ENCODE data around the gene CAPN5.
A peak's percentile ranks its signal among the peaks of the same experiment; 100 is the strongest.
"Not testable (repeated sequence)": the region's sequence is repeated elsewhere in the genome, so short reads cannot be mapped to it uniquely, and the experiment has no call there.

The CAPN5 gene

DNA sequence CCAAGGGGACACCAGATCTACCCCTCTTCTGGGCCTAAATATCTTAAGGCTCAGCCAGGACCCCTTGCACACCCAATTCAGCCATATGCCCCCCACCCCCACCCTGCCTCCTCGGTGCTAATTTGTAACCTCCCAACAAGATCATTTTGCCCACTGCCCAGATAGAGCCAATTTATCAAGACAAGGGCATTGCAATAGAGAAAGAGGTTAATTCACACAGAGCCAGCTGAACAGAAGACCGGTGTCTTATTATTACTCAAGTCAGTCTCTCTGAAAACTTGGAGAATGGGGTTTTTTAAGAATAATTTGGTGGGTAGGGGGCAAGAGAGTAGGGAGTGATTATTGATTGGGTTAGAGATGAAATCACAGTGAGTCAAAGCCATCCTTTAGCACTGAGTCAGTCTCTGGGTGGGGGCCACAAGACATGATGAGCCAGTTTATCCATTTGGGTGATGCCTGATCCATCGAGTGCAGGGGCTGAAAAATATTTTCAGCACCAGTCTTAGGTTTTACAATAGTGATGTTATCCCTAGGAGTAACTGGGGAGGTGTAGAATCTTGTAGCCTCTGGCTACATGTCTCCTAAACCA, 9.9 kb upstream of the CAPN5 start:
- TF ChIP-seq, protein P1, sequence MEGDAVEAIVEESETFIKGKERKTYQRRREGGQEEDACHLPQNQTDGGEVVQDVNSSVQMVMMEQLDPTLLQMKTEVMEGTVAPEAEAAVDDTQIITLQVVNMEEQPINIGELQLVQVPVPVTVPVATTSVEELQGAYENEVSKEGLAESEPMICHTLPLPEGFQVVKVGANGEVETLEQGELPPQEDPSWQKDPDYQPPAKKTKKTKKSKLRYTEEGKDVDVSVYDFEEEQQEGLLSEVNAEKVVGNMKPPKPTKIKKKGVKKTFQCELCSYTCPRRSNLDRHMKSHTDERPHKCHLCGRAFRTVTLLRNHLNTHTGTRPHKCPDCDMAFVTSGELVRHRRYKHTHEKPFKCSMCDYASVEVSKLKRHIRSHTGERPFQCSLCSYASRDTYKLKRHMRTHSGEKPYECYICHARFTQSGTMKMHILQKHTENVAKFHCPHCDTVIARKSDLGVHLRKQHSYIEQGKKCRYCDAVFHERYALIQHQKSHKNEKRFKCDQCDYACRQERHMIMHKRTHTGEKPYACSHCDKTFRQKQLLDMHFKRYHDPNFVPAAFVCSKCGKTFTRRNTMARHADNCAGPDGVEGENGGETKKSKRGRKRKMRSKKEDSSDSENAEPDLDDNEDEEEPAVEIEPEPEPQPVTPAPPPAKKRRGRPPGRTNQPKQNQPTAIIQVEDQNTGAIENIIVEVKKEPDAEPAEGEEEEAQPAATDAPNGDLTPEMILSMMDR (IDR thresholded peaks at IDR 0.05; ENCODE audit: control insufficient read depth, extremely low read depth, insufficient read depth): no peak
- no peak overlapping the region for H3K4me3 ChIP-seq (ENCODE audit: low read depth, low read length)
- no peak for DNase-seq (ENCODE audit: low read depth)

DNA sequence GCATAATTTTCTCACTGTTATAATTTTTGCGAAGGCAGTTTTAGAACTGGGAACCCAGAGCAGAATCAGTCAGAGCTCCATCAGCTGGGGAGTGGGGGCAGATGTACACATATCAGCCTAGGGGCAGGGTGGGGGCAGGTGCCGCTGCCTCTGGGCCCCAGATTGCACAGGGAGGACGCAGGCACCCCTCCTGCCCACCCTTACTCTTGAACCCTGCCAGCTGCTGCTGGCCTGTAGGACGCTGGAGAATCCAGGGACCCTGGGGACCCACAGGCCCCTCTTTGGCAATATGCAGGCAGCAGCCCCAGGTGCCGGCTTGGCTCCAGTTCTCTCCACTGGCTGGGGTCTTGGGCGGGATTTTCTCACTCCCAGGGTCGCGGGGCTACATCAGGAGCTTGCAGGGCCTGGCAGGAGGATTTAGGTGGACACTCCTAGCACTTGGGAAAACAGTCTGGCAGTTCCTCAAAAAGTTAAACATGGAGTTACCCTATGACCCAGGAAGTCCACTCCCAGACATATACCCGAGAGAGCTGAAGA, 8.8 kb upstream of the CAPN5 start:
- TF ChIP-seq, protein P1 (IDR thresholded peaks at IDR 0.05; ENCODE audit: control insufficient read depth, extremely low read depth, insufficient read depth): no peak
- no peak overlapping the region for H3K4me3 ChIP-seq (ENCODE audit: low read depth, low read length)
- DNase-seq (ENCODE audit: low read depth): no peak

DNA sequence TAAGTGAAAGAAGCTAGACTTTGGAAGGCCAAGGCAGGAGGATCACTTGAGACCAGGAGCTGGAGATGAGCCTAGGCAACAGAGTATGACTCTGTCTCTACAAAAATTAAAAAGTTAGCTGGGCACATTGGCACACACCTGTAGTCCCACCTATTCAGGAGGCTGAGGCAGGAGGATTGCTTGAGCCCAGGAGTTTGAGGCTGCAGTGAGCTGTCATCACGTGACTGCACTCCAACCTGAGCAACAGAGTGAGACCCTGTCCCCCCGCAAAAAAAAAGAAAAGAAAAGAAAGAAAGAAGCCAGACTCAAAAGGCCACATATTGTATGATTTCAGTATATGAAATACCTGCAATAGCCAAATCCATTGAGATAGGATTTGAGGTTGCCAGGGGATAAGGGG, 7.9 kb upstream of the CAPN5 start:
- TF ChIP-seq, protein P1 (IDR thresholded peaks at IDR 0.05; ENCODE audit: control insufficient read depth, extremely low read depth, insufficient read depth): no peak
- no peak overlapping the region for H3K4me3 ChIP-seq (ENCODE audit: low read depth, low read length)
- DNase-seq (ENCODE audit: low read depth): no peak

DNA sequence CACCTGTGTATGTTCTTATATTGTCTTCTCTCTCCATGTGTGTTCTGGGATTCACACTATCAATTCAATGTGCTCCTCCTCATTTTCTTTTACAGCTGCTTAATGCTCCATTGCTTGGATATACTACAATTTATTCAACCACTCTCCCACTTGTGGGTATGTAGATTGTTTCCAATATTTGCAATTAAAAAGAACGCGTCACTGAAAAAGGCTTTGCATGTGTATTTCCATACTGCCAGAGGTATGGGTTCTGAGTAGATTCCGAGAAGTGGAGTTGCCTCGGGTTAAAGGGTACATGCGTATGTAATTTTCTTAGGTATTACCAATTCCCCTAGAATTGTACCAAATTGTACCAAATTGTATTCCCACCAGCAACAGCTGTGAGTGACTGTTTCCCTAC, 7.0 kb upstream of the CAPN5 start:
- no peak for DNase-seq (ENCODE audit: low read depth)
- TF ChIP-seq, protein P1 (IDR thresholded peaks at IDR 0.05; ENCODE audit: control insufficient read depth, extremely low read depth, insufficient read depth): no peak

DNA sequence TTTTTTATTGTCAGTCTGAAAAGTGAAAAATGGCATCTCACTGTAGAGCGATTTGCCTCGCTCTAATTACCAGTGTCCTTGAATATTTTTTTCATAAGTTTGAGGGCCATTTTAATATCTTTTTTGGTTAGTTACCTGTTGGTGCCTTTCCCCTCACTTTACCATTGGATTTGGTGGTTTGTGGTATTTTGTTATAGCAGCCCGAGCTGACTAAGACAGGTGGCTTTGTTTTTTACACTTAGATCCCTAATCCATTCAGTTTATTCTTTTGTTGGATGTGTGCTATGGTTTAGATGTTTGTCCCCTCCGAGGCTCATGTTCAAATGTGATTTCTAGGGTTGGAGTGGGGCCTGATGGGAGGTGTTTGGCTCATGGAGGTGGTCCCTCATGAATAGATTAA, 6.5 kb upstream of the CAPN5 start:
- no peak overlapping the region for H3K4me3 ChIP-seq (ENCODE audit: low read depth, low read length)
- TF ChIP-seq, protein P1 (IDR thresholded peaks at IDR 0.05; ENCODE audit: control insufficient read depth, extremely low read depth, insufficient read depth): no peak
- DNase-seq (ENCODE audit: low read depth): no peak

More for the DNA sequence above, 7.0 kb upstream of the CAPN5 start:
- H3K4me3 ChIP-seq (ENCODE audit: low read depth, low read length): no peak overlapping the region

DNA sequence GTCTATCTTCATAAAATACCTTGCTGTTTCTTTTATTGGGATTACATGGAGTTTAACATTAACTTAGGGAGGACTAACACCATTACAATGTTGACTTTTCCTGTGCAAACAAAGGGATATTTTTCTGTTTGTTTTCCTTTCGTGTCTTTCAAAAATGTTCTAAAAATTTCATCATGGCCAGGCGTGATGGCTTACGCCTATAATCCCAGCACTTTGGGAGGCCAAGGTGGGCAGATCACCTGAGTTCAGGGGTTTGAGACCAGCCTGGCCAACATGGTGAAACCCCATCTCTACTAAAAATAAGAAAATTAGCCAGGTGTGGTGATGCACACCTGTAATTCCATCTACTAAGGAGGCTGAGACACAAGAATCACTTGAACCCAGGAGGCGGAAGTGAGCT, 5.5 kb upstream of the CAPN5 start:
- not testable (repeated sequence) for H3K4me3 ChIP-seq (ENCODE audit: low read depth, low read length)
- DNase-seq (ENCODE audit: low read depth): peak; percentile 92

DNA sequence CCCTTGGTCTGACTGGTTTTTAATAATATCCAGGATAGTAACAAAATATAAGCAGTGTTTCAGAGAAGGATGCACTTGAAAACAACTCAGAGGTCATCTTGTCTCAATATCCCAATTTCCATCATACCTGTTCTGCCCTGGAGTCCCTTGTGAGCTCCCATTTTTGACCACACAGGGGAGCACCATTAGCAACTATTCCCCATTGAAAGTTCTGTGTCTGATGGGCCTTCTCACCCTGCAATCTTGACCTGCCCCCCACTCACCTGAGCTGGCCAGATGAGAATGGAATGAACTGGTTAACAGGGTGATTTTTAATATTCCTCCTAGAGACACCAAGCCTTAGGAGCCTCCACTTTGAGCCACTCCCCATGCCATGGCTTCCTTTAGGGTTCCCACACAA, 3.8 kb upstream of the CAPN5 start:
- TF ChIP-seq, protein P1 (IDR thresholded peaks at IDR 0.05; ENCODE audit: control insufficient read depth, extremely low read depth, insufficient read depth): no peak
- H3K4me3 ChIP-seq (ENCODE audit: low read depth, low read length): no peak overlapping the region

More for the DNA sequence above, 3.8 kb upstream of the CAPN5 start:
- no peak for DNase-seq (ENCODE audit: low read depth)

Measured in LNCaP clone FGC (cell line).